Ramos (cell line): Measurements from ENCODE around the gene KCNH6.

Experiments
- in situ Hi-C: fragments of 300-500 bp; cut with MboI; formaldehyde crosslinking; loops from one replicate; pipeline ENCODE4 v1.14.3; 2022; ENCODE audit warnings: low sequenced_read_pairs; ENCODE audit not compliant: unreplicated experiment

Gene KCNH6

GRCh38 chr17:63486317-63487013, 36.7 kb upstream of the KCNH6 start:
- in situ Hi-C loops: no loop called here

GRCh38 chr17:63487014-63487339, 36.2 kb upstream of the KCNH6 start:
- in situ Hi-C loops: no loop called here

- in situ Hi-C loops: no loop called here
These were observed 34.3 kb upstream of the KCNH6 start for GRCh38 chr17:63488851-63489250.

- in situ Hi-C loops: no loop called here
These were observed 33.9 kb upstream of the KCNH6 start for GRCh38 chr17:63489291-63489690.

- in situ Hi-C loops: no loop called here
These were observed 32.8 kb upstream of the KCNH6 start for GRCh38 chr17:63490329-63490728.

GRCh38 chr17:63490858-63491400, 32.2 kb upstream of the KCNH6 start:
- in situ Hi-C loops: no loop called here

GRCh38 chr17:63491413-63491812, 31.7 kb upstream of the KCNH6 start:
- in situ Hi-C loops: no loop called here

GRCh38 chr17:63491977-63492618, 31.1 kb upstream of the KCNH6 start:
- in situ Hi-C loops: no loop called here

GRCh38 chr17:63492940-63493339, 30.2 kb upstream of the KCNH6 start:
- in situ Hi-C loops: no loop called here

GRCh38 chr17:63493411-63493810, 29.7 kb upstream of the KCNH6 start:
- in situ Hi-C loops: no loop called here

GRCh38 chr17:63494300-63494928, 28.7 kb upstream of the KCNH6 start:
- in situ Hi-C loops: no loop called here

- in situ Hi-C loops: no loop called here
These were observed 27.7 kb upstream of the KCNH6 start for GRCh38 chr17:63495491-63495890.

GRCh38 chr17:63496177-63496576, 27.0 kb upstream of the KCNH6 start:
- in situ Hi-C loops: no loop called here

- in situ Hi-C loops: no loop called here
These were observed 26.3 kb upstream of the KCNH6 start for GRCh38 chr17:63496663-63497400.

- in situ Hi-C loops: no loop called here
These were observed 25.3 kb upstream of the KCNH6 start for GRCh38 chr17:63497708-63498483.

- in situ Hi-C loops: no loop called here
These were observed 24.4 kb upstream of the KCNH6 start for GRCh38 chr17:63498626-63499195.

- in situ Hi-C loops: no loop called here
These were observed 22.4 kb upstream of the KCNH6 start for GRCh38 chr17:63500543-63501390.

- in situ Hi-C loops: no loop called here
These were observed 19.8 kb upstream of the KCNH6 start for GRCh38 chr17:63503341-63503705.

- in situ Hi-C loops: no loop called here
These were observed 18.9 kb upstream of the KCNH6 start for GRCh38 chr17:63504261-63504660.
